HG02970 (cell line): Measurements from ENCODE around the gene DUSP9.
"Not testable (repeated sequence)": the region's sequence is repeated elsewhere in the genome, so short reads cannot be mapped to it uniquely, and the experiment has no call there.

Experiments
- ATAC-seq: cut with Tn5 transposase; IDR thresholded peaks from one replicate; pipeline ENCODE4 v1.9.1; 2021; ENCODE audit warnings: mild to moderate bottlenecking, moderate library complexity, moderate number of reproducible peaks; ENCODE audit not compliant: unreplicated experiment, low FRiP score

Gene DUSP9

GRCh38 chrX:153670748-153671588 lies 24.0 kb downstream of the DUSP9 start:
- no peak for ATAC-seq

DNA sequence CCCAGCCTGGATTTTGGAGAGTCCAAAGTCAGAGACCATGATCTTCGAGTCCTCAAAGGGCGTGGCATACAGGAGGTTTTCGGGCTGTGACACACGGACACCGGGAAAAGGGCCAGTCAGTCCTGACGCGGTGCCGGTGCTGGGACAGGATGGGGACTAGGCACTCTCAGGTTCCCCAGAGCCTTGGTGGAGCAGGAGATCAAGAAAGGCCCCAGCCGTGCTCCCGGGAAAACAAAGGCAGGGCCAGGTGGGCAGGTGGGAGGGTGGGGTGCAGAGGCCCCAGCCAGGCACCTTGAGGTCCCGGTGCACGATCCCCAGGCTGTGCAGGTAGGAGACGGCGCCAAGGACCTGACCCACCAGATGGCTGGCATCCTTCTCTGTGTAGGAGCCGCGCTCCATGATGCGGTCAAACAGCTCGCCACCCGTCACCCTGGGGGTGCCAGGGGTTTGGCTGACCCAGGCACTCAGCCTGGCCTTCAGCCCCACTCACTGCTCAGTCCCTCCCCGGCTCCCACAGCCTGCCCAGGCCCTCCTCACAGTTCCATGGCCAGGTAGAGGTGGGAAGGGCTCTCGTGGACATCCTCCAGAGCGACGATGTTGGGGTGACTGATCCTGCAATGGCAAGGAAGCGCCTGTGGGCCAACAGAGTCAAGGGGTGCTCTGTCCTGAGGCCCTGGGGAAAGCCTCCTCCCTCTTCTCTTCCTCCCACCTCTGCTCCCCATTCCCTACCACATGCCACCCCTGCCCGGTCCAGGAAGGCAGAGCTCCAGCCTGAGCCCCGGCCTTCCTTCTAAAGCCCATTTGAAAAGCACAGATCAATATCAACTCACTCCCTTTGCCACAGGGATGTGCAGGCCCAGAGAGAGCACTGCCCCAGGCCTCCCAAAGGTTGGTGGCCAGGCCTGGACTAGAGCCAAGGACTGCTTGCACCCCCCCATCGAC lies 24.9 kb downstream of the DUSP9 start:
- no peak for ATAC-seq

DNA sequence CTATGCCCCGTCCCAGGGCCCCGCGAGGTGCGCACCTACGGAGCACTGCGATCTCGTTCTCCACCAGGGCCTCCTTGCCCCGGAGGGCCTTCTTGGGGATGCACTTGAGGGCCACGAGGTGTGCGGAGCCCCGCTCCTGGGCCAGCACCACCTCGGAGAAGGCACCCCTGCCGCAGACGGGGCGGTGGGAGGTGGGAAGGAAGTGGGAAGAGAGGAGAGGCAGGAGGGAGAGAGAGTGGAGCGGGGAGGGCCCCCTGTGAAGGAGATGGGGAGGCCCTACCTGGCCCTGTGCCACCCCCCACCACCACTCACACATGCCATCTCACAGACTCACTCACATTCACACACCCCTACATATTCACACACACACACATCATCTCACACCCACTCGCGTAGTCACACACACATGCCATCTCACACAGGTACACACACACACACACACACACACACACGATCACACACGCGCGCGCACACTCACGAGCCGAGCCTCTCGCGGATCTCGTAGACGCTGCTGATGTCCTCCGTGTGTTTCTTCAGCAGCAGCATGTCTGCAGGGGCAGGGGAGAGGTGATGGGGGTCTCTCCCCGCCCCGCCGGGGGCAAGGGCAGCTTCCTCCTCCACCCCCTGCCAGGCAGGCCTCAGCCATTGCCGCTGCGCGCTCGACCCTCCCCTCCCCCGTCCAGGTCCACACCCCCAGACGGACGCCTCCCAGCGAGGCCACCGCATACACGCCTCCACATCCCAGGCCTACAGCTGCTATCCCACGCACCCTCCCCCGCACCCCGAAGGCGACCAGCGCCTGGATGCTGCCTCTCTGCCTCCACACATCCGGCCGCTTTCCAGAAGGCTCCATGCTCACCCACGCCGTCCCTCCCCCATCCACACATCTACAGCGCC lies 25.8 kb downstream of the DUSP9 start:
- ATAC-seq: no peak

DNA sequence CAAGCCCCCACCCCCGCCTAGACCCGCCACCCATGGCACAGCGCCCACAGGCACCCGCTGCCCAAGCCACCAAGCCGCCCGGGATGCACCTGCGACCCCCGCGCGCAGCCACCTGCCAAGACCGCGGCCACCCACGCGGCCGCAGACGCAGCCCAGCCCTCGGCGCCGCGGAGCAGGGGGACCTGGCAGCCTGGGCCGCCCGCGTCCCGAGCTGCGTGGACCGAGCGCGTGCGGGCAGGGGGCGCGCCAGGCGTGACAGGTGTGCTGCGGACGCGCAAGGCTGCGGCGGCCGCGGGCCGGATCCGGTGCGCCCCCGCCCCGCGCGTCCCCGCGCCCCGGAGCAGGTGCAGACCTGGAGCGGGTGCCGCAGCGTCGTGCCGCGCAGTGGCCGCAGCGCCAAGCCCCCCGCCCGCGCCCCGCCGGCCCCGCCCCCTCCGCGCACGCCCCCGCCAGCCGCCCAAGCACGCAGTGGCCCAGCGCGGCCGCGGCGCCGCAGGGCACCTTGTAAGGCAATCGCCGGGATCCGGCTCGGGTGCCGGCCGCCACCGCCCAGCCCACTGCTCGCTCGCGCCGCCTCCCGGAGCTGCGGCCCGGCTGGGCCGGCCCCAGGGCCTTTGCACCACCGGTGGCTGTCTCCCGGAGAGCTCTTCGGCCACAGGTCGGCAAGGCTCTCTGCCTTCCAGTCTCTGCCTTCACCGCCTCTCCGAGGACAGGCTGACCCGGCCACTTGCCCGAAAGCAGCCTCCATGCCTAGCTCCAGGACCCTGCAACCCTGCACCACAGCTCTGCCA lies 26.6 kb downstream of the DUSP9 start, which contains the start of gene PNCK:
TSS of gene PNCK (minus strand) at position 386 of the 791 bp plus-strand sequence. CDS start 737 bp downstream, outside the sequence.
- ATAC-seq: no peak

- no peak for ATAC-seq
Measured at GRCh38 chrX:153674219-153674851, 27.3 kb downstream of the DUSP9 start.

DNA sequence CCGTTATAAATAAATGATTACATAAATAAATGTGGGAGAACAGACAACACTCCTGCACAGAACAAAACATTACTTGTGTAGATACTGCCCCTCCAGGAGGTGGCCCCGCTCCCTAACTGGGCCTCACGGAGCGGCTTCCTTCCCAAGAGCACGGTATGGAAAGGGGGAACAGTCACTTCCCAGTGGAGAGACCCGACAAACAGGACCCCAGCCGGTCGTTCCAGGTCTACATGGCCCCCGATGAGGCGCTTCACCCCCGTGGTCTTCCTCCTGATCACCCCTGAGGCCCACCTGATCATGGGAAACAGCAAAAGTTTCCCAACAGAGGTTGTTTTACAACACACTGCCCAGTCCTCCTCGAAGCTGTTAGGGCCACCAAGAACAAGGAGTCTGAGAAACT lies 34.2 kb downstream of the DUSP9 start:
- no peak for ATAC-seq

GRCh38 chrX:153683486-153683885 lies 36.5 kb downstream of the DUSP9 start:
- ATAC-seq: not testable (repeated sequence)

- no peak for ATAC-seq
Measured at GRCh38 chrX:153684467-153685155, 37.6 kb downstream of the DUSP9 start.

- ATAC-seq: no peak
Measured at GRCh38 chrX:153685156-153685536, 38.1 kb downstream of the DUSP9 start.

- ATAC-seq: no peak
Measured at GRCh38 chrX:153685751-153686696, 39.0 kb downstream of the DUSP9 start.

DNA sequence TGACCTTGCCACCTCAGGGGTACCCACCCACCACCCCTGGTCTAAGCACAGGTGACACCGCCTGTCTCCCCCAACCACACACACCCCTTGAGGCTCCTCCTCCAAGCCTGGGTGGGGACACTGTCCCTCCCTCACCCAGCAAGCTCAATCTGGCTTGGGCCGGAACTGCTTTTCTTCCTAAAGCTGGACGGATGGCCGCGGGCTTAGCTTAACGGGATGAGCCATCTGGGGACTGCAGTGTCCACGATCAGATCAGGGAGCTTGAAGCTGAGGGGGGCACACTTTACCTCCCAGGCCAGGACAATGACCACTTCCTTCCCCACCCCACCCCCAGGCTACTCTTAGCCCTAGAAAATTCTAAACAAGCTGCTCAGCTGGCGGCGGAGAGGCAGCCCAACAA lies 39.7 kb downstream of the DUSP9 start:
- no peak for ATAC-seq

DNA sequence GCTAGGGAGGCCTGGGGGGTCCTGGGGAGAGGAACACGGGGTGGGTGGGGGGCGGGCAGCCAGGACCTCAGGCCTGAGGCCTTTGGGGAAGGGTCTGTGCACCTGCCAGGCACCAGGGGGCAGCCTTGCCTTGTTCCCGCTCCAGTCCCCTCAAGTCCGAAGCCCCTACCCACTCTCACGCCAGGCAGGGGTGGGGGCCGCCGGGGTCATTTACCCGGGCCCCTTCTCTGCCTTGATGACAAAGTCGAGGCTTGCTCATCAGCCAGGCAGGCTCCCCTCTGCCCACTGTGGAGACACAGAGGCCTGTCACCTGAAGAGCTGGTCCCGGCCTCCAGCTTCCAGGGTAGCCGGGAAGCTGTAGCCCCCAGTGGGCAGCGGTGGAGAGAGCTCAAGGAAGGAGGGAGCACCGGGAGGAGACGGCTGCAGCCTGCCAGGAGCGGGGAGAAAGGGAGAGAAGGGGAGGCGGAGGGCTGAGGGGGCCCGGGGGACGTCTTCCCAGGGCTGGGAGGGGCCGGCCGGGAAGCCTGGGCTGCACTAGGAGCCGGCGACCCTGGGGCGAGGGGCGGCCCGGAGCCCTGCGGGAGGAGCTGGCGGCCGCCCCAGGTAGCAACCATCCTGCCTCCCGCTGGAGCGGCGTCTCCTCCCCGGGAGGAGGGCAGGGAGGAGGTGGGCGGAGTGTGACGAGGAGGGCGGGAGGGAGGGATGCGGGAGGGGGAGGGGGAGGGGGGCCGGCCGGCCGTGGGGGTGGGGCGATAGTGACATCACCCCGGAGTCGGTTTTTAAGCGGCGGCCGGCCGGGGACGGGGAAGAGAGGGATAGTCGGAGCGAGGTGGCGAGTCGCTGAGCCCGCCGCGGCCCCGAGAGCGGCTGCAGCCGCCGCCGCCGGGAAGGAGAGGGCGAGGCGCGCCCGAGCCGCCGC lies 40.4 kb downstream of the DUSP9 start, which contains the start of gene SLC6A8:
TSS of gene SLC6A8 (plus strand) at position 806 of the 919 bp plus-strand sequence. CDS start 649 bp downstream, outside the sequence.
- no peak for ATAC-seq

DNA sequence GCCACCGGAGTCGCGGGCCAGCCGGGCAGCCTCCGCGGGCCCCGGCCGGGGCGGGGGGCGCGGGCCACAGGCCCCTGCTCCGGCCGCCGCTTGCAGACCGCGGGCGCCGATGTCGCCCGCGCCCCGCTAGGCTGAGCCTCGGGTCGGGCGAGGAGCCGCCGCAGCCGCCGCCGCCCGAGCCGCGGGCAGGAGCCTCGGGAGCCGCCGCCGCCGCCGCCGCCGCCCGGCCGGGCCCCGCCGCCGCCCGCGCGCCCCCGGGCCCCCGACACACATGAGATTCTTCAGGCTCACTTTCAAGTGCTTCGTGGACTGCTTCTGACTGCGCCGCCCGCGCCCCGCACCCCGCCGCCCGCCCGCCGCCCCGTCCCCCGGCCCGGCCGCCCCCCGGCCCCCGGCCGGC lies 41.1 kb downstream of the DUSP9 start:
- no peak for ATAC-seq

GRCh38 chrX:153688506-153688905 lies 41.5 kb downstream of the DUSP9 start:
- ATAC-seq: no peak

DNA sequence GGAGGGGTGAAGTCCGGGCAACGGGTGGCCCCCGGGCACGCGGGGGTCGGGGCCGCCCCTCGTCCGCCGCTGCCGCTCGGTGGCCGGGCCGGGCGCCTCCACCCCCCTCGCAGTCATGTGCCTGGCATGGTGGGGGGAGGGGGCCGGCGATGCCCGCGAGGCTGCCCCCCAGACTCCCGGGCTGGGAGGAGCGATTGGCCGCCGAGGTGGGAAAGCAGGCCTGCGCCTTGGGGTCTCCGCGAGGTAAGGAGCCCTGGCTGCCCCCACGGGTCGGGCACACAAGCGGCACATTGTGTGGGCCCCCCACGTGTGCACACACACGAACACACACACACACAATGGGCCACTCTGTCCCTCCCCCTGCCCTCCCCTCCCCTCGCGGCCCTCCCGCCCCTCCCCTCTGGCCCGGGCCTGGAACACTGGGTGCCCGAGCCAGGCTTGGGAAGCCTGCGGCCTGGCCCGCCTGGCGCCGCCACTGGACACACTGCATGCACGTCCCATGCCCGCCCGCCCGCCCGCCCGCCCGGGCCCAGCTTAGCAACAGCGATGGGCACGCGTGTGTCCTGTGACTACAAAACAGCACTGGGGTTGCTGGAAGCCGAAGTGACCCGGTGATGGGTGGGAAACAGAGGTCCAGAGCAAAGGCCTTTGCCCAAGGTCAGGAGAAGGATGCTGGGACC lies 42.0 kb downstream of the DUSP9 start:
- ATAC-seq: no peak
